ENCODE results near the gene MYRIP. TPM values are rescaled to one million over a fixed set of nuclear protein-coding genes. Genes with fewer than 3 reads are reported as not detected.

MYRIP gene
- total RNA-seq, 1 donor from 2014 or later, result not detected

GRCh38 chr3:39882111-39882510 lies 72.7 kb downstream of the MYRIP start:
- H3K36me3 Mint-ChIP-seq (ENCODE audit: low read depth), result no peaks in the 10 kb centered on the region
- peaks cover 1% of the 10 kb centered on the region for H3K27me3 Mint-ChIP-seq (ENCODE audit: insufficient read depth)
- H3K4me3 Mint-ChIP-seq, result no peak overlapping the region
- intact Hi-C loops (cut with micrococcal nuclease), result no loop called here
- DNase-seq (ENCODE audit: low spot score), result no peak
- H3K9me3 Mint-ChIP-seq, result peaks cover 4% of the 10 kb centered on the region
- H3K27ac Mint-ChIP-seq, result no peak overlapping the region
- H3K4me1 Mint-ChIP-seq (ENCODE audit: low read depth), result no peaks in the 10 kb centered on the region

- no peaks in the 10 kb centered on the region for H3K9me3 Mint-ChIP-seq
- H3K4me3 Mint-ChIP-seq, result no peak overlapping the region
- H3K27ac Mint-ChIP-seq, result no peak overlapping the region
- DNase-seq (ENCODE audit: low spot score), result no peak
- intact Hi-C loops (cut with micrococcal nuclease), result no loop called here
- H3K36me3 Mint-ChIP-seq (ENCODE audit: low read depth), result no peaks in the 10 kb centered on the region
- no peaks in the 10 kb centered on the region for H3K4me1 Mint-ChIP-seq (ENCODE audit: low read depth)
- H3K27me3 Mint-ChIP-seq (ENCODE audit: insufficient read depth), result no peaks in the 10 kb centered on the region
Measured at GRCh38 chr3:39892068-39892467, 82.7 kb downstream of the MYRIP start.

- Mint-ChIP-seq H3K4me3 (no peak overlapping the region), H3K4me1 (ENCODE audit: low read depth) (no peaks in the 10 kb centered on the region), H3K27me3 (ENCODE audit: insufficient read depth) (no peaks in the 10 kb centered on the region), H3K36me3 (ENCODE audit: low read depth) (no peaks in the 10 kb centered on the region), H3K27ac (no peak overlapping the region), H3K9me3 (no peaks in the 10 kb centered on the region)
- no peak for DNase-seq (ENCODE audit: low spot score)
- intact Hi-C loops (cut with micrococcal nuclease), result no loop called here
Measured at GRCh38 chr3:39896184-39896583, 86.8 kb downstream of the MYRIP start.

- Mint-ChIP-seq H3K27me3 (ENCODE audit: insufficient read depth) (no peaks in the 10 kb centered on the region), H3K4me3 (no peak overlapping the region), H3K4me1 (ENCODE audit: low read depth) (no peaks in the 10 kb centered on the region), H3K9me3 (no peaks in the 10 kb centered on the region), H3K27ac (no peak overlapping the region), H3K36me3 (ENCODE audit: low read depth) (no peaks in the 10 kb centered on the region)
- DNase-seq (ENCODE audit: low spot score), result no peak
- intact Hi-C loops (cut with micrococcal nuclease), result no loop called here
Measured at GRCh38 chr3:39900462-39901002, 91.1 kb downstream of the MYRIP start.

GRCh38 chr3:39903253-39903652 lies 93.8 kb downstream of the MYRIP start:
- no peak overlapping the region for H3K4me3 Mint-ChIP-seq
- DNase-seq (ENCODE audit: low spot score), result no peak

GRCh38 chr3:39905788-39906187 lies 96.4 kb downstream of the MYRIP start:
- DNase-seq (ENCODE audit: low spot score), result no peak
- H3K27ac Mint-ChIP-seq, result no peak overlapping the region
- H3K9me3 Mint-ChIP-seq, result no peaks in the 10 kb centered on the region
- no peaks in the 10 kb centered on the region for H3K36me3 Mint-ChIP-seq (ENCODE audit: low read depth)
- intact Hi-C loops (cut with micrococcal nuclease), result no loop called here
- H3K4me1 Mint-ChIP-seq (ENCODE audit: low read depth), result no peaks in the 10 kb centered on the region
- H3K27me3 Mint-ChIP-seq (ENCODE audit: insufficient read depth), result no peaks in the 10 kb centered on the region
- H3K4me3 Mint-ChIP-seq, result no peak overlapping the region

More at GRCh38 chr3:39903253-39903652, 93.8 kb downstream of the MYRIP start:
- Mint-ChIP-seq H3K36me3 (ENCODE audit: low read depth) (no peaks in the 10 kb centered on the region), H3K4me1 (ENCODE audit: low read depth) (no peaks in the 10 kb centered on the region), H3K9me3 (no peaks in the 10 kb centered on the region), H3K27ac (no peak overlapping the region), H3K27me3 (ENCODE audit: insufficient read depth) (no peaks in the 10 kb centered on the region)
- intact Hi-C loops (cut with micrococcal nuclease), result no loop called here

GRCh38 chr3:39907981-39908380 lies 98.6 kb downstream of the MYRIP start:
- intact Hi-C loops (cut with micrococcal nuclease), result no loop called here
- Mint-ChIP-seq H3K36me3 (ENCODE audit: low read depth) (no peaks in the 10 kb centered on the region), H3K27ac (no peak overlapping the region), H3K27me3 (ENCODE audit: insufficient read depth) (no peaks in the 10 kb centered on the region), H3K4me1 (ENCODE audit: low read depth) (no peaks in the 10 kb centered on the region), H3K9me3 (no peaks in the 10 kb centered on the region), H3K4me3 (no peak overlapping the region)
- no peak for DNase-seq (ENCODE audit: low spot score)

- intact Hi-C loops (cut with micrococcal nuclease), result no loop called here
- H3K27ac Mint-ChIP-seq, result no peak overlapping the region
Measured at GRCh38 chr3:39910135-39910534, 100.7 kb downstream of the MYRIP start.

GRCh38 chr3:39910826-39911464 lies 101.5 kb downstream of the MYRIP start:
- Mint-ChIP-seq H3K9me3 (no peaks in the 10 kb centered on the region), H3K4me3 (no peak overlapping the region), H3K27ac (no peak overlapping the region), H3K36me3 (ENCODE audit: low read depth) (no peaks in the 10 kb centered on the region), H3K4me1 (ENCODE audit: low read depth) (no peaks in the 10 kb centered on the region), H3K27me3 (ENCODE audit: insufficient read depth) (no peaks in the 10 kb centered on the region)
- intact Hi-C loops (cut with micrococcal nuclease), result no loop called here
- DNase-seq (ENCODE audit: low spot score), result no peak

More at GRCh38 chr3:39910135-39910534, 100.7 kb downstream of the MYRIP start:
- Mint-ChIP-seq H3K36me3 (ENCODE audit: low read depth) (no peaks in the 10 kb centered on the region), H3K4me1 (ENCODE audit: low read depth) (no peaks in the 10 kb centered on the region), H3K4me3 (no peak overlapping the region), H3K9me3 (no peaks in the 10 kb centered on the region), H3K27me3 (ENCODE audit: insufficient read depth) (no peaks in the 10 kb centered on the region)
- no peak for DNase-seq (ENCODE audit: low spot score)

- Mint-ChIP-seq H3K27ac (no peak overlapping the region), H3K36me3 (ENCODE audit: low read depth) (no peaks in the 10 kb centered on the region), H3K9me3 (no peaks in the 10 kb centered on the region), H3K27me3 (ENCODE audit: insufficient read depth) (no peaks in the 10 kb centered on the region), H3K4me3 (no peak overlapping the region), H3K4me1 (ENCODE audit: low read depth) (no peaks in the 10 kb centered on the region)
- intact Hi-C loops (cut with micrococcal nuclease), result no loop called here
- DNase-seq (ENCODE audit: low spot score), result no peak
Measured at GRCh38 chr3:39911465-39912309, 102.3 kb downstream of the MYRIP start.

GRCh38 chr3:39915027-39915426 lies 105.6 kb downstream of the MYRIP start:
- no peak overlapping the region for H3K27ac Mint-ChIP-seq
- no peaks in the 10 kb centered on the region for H3K36me3 Mint-ChIP-seq (ENCODE audit: low read depth)
- no peaks in the 10 kb centered on the region for H3K4me1 Mint-ChIP-seq (ENCODE audit: low read depth)
- H3K27me3 Mint-ChIP-seq (ENCODE audit: insufficient read depth), result peaks cover 1% of the 10 kb centered on the region
- H3K4me3 Mint-ChIP-seq, result no peak overlapping the region
- intact Hi-C loops (cut with micrococcal nuclease), result no loop called here
- no peak for DNase-seq (ENCODE audit: low spot score)
- H3K9me3 Mint-ChIP-seq, result no peaks in the 10 kb centered on the region

GRCh38 chr3:39917065-39917773 lies 107.8 kb downstream of the MYRIP start:
- Mint-ChIP-seq H3K4me1 (ENCODE audit: low read depth) (no peaks in the 10 kb centered on the region), H3K36me3 (ENCODE audit: low read depth) (no peaks in the 10 kb centered on the region), H3K27ac (no peak overlapping the region), H3K4me3 (no peak overlapping the region), H3K9me3 (no peaks in the 10 kb centered on the region), H3K27me3 (ENCODE audit: insufficient read depth) (peaks cover 1% of the 10 kb centered on the region)
- intact Hi-C loops (cut with micrococcal nuclease), result no loop called here
- no peak for DNase-seq (ENCODE audit: low spot score)

GRCh38 chr3:39919281-39919680 lies 109.9 kb downstream of the MYRIP start:
- no peak for DNase-seq (ENCODE audit: low spot score)
- Mint-ChIP-seq H3K27ac (no peak overlapping the region), H3K4me1 (ENCODE audit: low read depth) (no peaks in the 10 kb centered on the region), H3K9me3 (no peaks in the 10 kb centered on the region), H3K36me3 (ENCODE audit: low read depth) (no peaks in the 10 kb centered on the region), H3K4me3 (no peak overlapping the region), H3K27me3 (ENCODE audit: insufficient read depth) (peaks cover 1% of the 10 kb centered on the region)
- intact Hi-C loops (cut with micrococcal nuclease), result no loop called here
